GM21360 (cell line): ENCODE data around the gene ACP5.
A peak's percentile ranks its signal among the peaks of the same experiment; 100 is the strongest.

Source experiments
- ATAC-seq: cut with Tn5 transposase; IDR thresholded peaks from one replicate; pipeline ENCODE4 v1.9.1; 2021; ENCODE audit warnings: mild to moderate bottlenecking, moderate library complexity; ENCODE audit not compliant: unreplicated experiment

ACP5 gene

GRCh38 chr19:11550265-11550664 lies 27.2 kb downstream of the ACP5 start:
- no peak for ATAC-seq

GRCh38 chr19:11549386-11549953 lies 28.0 kb downstream of the ACP5 start:
- no peak for ATAC-seq

- ATAC-seq: no peak
Measured at GRCh38 chr19:11547929-11548700, 29.3 kb downstream of the ACP5 start.

- no peak for ATAC-seq
Measured at GRCh38 chr19:11541238-11541637, 36.2 kb downstream of the ACP5 start.

- ATAC-seq: no peak
Measured at GRCh38 chr19:11540645-11541044, 36.8 kb downstream of the ACP5 start.

GRCh38 chr19:11539495-11540365 lies 37.7 kb downstream of the ACP5 start:
- ATAC-seq: no peak

- ATAC-seq: no peak
Measured at GRCh38 chr19:11538232-11539036, 39.0 kb downstream of the ACP5 start, which contains the start of gene CNN1. Gene CNN1 (plus strand): TSS chr19:11538851. CDS start chr19:11538928, 77 bp downstream.

- peak; percentile 69 for ATAC-seq
Measured at GRCh38 chr19:11535792-11536595, 41.5 kb downstream of the ACP5 start.

- no peak for ATAC-seq
Measured at GRCh38 chr19:11534948-11535347, 42.5 kb downstream of the ACP5 start.

- ATAC-seq: no peak
Measured at GRCh38 chr19:11534538-11534937, 42.9 kb downstream of the ACP5 start.

GRCh38 chr19:11530432-11530831 lies 47.0 kb downstream of the ACP5 start:
- no peak for ATAC-seq

GRCh38 chr19:11528551-11529341 lies 48.7 kb downstream of the ACP5 start, which contains the start of gene ECSIT:
Gene ECSIT (minus strand): TSS chr19:11529134. CDS start chr19:11519170, 9,964 bp downstream.
- ATAC-seq: peak; percentile 91
